HepG2 (cell line): ENCODE results near the gene EED. TPM values are rescaled to one million over a fixed set of nuclear protein-coding genes. Genes with fewer than 3 reads are reported as not detected.

ENCODE experiments used
- FOXP1 ChIP-seq, 2 experiments: fragments of 450-650 bp in 1 of 2; IDR thresholded peaks; 2 replicates each; pipeline ENCODE4 v1.6.1; 2017 to 2018; ENCODE audit warnings: antibody characterized with exemption in 1 of 2
- GATA4 ChIP-seq: sonication (generic); IDR thresholded peaks from 2 replicates; pipeline ENCODE4 v1.6.1; 2016; ENCODE audit warnings: antibody characterized with exemption, low read depth, borderline replicate concordance
- HHEX ChIP-seq: IDR thresholded peaks from 2 replicates; pipeline ENCODE4 v1.6.1; 2016; ENCODE audit warnings: control low read depth
- NFYC ChIP-seq: IDR thresholded peaks from 2 replicates; pipeline ENCODE4 v1.6.1; 2016; ENCODE audit warnings: missing genetic modification reagents, missing compliant biosample characterization
- PRMT3 ChIP-seq: sonication (generic); formaldehyde crosslinking; IDR thresholded peaks from 2 replicates; pipeline ENCODE4 v1.8.1; 2022; ENCODE audit warnings: low read depth, mild to moderate bottlenecking, moderate library complexity, missing genetic modification reagents, borderline replicate concordance
- SETDB1 ChIP-seq: sonication (generic); formaldehyde crosslinking; IDR thresholded peaks from 2 replicates; pipeline ENCODE4 v1.5.1; 2020; ENCODE audit warnings: missing genetic modification reagents, mild to moderate bottlenecking, borderline replicate concordance
- SIX1 ChIP-seq: sonication (generic); formaldehyde crosslinking; IDR thresholded peaks from 2 replicates; pipeline ENCODE4 v1.4.0; 2020; ENCODE audit warnings: missing genetic modification reagents, borderline replicate concordance
- SNAPC2 ChIP-seq: sonication (generic); formaldehyde crosslinking; IDR thresholded peaks from 2 replicates; pipeline ENCODE4 v1.8.1; 2022; ENCODE audit warnings: mild to moderate bottlenecking, missing genetic modification reagents
- TBX2 ChIP-seq: sonication (generic); formaldehyde crosslinking; IDR thresholded peaks from 2 replicates; pipeline ENCODE4 v1.5.0; 2020; ENCODE audit warnings: missing genetic modification reagents, mild to moderate bottlenecking, borderline replicate concordance
- ZNF30 ChIP-seq: sonication (generic); formaldehyde crosslinking; IDR thresholded peaks from 2 replicates; pipeline ENCODE4 v1.5.0; 2020; ENCODE audit warnings: mild to moderate bottlenecking, missing genetic modification reagents
- ZNF598 ChIP-seq: sonication (generic); formaldehyde crosslinking; IDR thresholded peaks from 2 replicates; pipeline ENCODE4 v1.5.1; 2020; ENCODE audit warnings: mild to moderate bottlenecking, missing genetic modification reagents, borderline replicate concordance
- ZNF724P ChIP-seq: sonication (generic); formaldehyde crosslinking; IDR thresholded peaks from 2 replicates; pipeline ENCODE4 v1.8.0; 2022; ENCODE audit warnings: missing genetic modification reagents, borderline replicate concordance
- polyA plus RNA-seq, 8 experiments: library from polyadenylated mRNA; depleted of rRNA in 3 of 8; stranded (reverse) in 7 of 8; unstranded in 1 of 8; fragments of >200 nt; fragmentation: Illumina TruSeq in 4 of 8; extraction: Trizol in 4 of 8; gene quantifications; 2 replicates each; pipeline versions ENCODE4 v1.2.1 to v1.2.3, GENCODE V29; 2011 to 2016; ENCODE audit warnings: low read depth in 4 of 8, missing spikeins in 1 of 8, mixed read lengths in 1 of 8; ENCODE audit not compliant: insufficient read depth in 1 of 8
- total RNA-seq, 5 experiments: library from RNA; depleted of rRNA; stranded (reverse); fragments of >200 nt; fragmentation: Illumina TruSeq; extraction: Trizol; gene quantifications; 2 replicates each; pipeline ENCODE4 v1.2.3, GENCODE V29; 2016; ENCODE audit warnings: low read depth in 1 of 5
- TF ChIP-seq, protein P1 (sequence below): IDR thresholded peaks from 2 replicates; pipeline ENCODE4 v1.6.1; 2016; ENCODE audit warnings: missing biosample characterization, missing genetic modification reagents, low read depth
- TF ChIP-seq, protein P2 (sequence below): sonication (generic); formaldehyde crosslinking; conservative IDR thresholded peaks from 2 replicates; pipeline ENCODE4 v1.8.1; 2023; ENCODE audit warnings: missing genetic modification reagents
- TF ChIP-seq, protein P3 (sequence below): sonication (generic); formaldehyde crosslinking; IDR thresholded peaks from 2 replicates; pipeline ENCODE4 v1.5.0; 2020; ENCODE audit warnings: mild to moderate bottlenecking, missing genetic modification reagents
- TF ChIP-seq, protein P4 (sequence below): sonication (generic); formaldehyde crosslinking; IDR thresholded peaks from 2 replicates; pipeline ENCODE4 v1.9.0; 2021; ENCODE audit warnings: missing genetic modification reagents, borderline replicate concordance

EED gene
- total and polyA plus RNA-seq, 2 of the 13 experiments (the other 11 are each of a cell fraction or from before 2014, with no cell fraction given): 11.0 to 28.4 TPM

DNA sequence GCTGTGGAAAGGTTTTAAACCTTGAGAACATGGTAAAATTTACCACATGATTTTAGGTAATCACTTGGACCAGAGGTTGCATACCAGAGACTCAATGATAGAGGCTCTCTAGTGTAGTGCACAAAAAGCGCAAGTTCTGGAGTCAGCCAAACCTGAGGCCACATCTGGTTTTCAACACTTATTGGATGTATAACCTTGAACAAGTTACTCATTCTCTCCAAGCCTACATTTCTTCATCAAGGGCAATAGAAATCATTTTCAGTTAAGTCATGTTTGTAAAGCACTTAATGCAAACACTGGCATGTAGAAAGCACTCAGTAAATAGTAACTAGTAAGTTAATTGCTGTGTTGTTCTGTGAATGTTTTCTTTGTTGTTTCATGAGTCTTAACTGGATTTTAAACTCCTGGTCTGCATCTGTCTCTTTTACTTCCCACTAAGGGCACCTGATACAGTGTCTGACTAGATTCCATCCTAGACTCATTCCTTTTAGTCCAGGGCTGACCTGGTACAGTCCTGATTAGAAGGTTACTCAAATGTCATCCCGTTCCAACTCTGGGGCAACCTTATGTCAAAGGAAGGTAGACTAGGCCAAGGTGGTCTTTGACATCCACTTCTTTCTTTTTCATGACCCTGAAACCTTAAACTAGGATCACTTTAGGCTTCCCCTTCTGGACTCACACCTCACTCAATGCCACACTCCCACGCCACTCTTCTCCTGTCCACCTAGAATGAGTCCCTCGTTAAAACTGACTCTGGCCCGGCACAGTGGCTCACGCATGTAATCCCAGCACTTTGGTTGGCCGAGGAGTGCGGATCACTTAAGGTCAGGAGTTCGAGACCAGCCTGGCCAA, 34.5 kb upstream of the EED start (continued):
- TF ChIP-seq, protein P1, sequence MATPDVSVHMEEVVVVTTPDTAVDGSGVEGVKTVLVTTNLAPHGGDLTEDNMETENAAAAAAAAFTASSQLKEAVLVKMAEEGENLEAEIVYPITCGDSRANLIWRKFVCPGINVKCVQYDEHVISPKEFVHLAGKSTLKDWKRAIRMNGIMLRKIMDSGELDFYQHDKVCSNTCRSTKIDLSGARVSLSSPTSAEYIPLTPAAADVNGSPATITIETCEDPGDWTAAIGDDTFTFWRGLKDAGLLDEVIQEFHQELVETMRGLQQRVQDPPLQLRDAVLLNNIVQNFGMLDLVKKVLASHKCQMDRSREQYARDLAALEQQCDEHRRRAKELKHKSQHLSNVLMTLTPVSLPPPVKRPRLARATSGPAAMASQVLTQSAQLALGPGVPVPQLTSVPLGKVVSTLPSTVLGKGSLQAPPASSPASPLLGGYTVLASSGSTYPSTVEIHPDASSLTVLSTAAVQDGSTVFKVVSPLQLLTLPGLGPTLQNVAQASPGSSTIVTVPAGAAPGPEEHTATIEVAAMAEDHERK: no peak
- TF ChIP-seq TBX2 (CRISPR knock-in tag) (peak; percentile 77), FOXP1 (IDR thresholded peaks at IDR 0.05) (peak; percentile 98), FOXP1 (CRISPR knock-in tag; IDR thresholded peaks at IDR 0.05) (peak; percentile 97), HHEX (CRISPR knock-in tag) (peak; percentile 78; the same call in 1 of the 2 replicates), ZNF30 (no peak), PRMT3 (no peak), ZNF598 (CRISPR knock-in tag) (0 out of 2 replicates have a peak, but pooled peaks have one; percentile 56), SETDB1 (no peak), SNAPC2 (CRISPR knock-in tag) (0 out of 2 replicates have a peak, but pooled peaks have one; percentile 45), NFYC (CRISPR knock-in tag) (no peak), SIX1 (peak; percentile 64), GATA4 (0 out of 2 replicates have a peak, but pooled peaks have one; percentile 14), ZNF724P (CRISPR knock-in tag) (no peak)
- TF ChIP-seq, protein P2, sequence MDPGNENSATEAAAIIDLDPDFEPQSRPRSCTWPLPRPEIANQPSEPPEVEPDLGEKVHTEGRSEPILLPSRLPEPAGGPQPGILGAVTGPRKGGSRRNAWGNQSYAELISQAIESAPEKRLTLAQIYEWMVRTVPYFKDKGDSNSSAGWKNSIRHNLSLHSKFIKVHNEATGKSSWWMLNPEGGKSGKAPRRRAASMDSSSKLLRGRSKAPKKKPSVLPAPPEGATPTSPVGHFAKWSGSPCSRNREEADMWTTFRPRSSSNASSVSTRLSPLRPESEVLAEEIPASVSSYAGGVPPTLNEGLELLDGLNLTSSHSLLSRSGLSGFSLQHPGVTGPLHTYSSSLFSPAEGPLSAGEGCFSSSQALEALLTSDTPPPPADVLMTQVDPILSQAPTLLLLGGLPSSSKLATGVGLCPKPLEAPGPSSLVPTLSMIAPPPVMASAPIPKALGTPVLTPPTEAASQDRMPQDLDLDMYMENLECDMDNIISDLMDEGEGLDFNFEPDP (CRISPR knock-in tag): no peak
- TF ChIP-seq, protein P3, sequence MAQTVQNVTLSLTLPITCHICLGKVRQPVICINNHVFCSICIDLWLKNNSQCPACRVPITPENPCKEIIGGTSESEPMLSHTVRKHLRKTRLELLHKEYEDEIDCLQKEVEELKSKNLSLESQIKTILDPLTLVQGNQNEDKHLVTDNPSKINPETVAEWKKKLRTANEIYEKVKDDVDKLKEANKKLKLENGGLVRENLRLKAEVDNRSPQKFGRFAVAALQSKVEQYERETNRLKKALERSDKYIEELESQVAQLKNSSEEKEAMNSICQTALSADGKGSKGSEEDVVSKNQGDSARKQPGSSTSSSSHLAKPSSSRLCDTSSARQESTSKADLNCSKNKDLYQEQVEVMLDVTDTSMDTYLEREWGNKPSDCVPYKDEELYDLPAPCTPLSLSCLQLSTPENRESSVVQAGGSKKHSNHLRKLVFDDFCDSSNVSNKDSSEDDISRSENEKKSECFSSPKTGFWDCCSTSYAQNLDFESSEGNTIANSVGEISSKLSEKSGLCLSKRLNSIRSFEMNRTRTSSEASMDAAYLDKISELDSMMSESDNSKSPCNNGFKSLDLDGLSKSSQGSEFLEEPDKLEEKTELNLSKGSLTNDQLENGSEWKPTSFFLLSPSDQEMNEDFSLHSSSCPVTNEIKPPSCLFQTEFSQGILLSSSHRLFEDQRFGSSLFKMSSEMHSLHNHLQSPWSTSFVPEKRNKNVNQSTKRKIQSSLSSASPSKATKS: no peak
- TF ChIP-seq, protein P4, sequence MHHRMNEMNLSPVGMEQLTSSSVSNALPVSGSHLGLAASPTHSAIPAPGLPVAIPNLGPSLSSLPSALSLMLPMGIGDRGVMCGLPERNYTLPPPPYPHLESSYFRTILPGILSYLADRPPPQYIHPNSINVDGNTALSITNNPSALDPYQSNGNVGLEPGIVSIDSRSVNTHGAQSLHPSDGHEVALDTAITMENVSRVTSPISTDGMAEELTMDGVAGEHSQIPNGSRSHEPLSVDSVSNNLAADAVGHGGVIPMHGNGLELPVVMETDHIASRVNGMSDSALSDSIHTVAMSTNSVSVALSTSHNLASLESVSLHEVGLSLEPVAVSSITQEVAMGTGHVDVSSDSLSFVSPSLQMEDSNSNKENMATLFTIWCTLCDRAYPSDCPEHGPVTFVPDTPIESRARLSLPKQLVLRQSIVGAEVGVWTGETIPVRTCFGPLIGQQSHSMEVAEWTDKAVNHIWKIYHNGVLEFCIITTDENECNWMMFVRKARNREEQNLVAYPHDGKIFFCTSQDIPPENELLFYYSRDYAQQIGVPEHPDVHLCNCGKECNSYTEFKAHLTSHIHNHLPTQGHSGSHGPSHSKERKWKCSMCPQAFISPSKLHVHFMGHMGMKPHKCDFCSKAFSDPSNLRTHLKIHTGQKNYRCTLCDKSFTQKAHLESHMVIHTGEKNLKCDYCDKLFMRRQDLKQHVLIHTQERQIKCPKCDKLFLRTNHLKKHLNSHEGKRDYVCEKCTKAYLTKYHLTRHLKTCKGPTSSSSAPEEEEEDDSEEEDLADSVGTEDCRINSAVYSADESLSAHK (CRISPR knock-in tag): no peak
